SK-N-SH treated with all-trans-retinoic acid at 6 μM for 48 hours (cell line): ENCODE results near the gene ATP1B3.
"Not testable (repeated sequence)": the region's sequence is repeated elsewhere in the genome, so short reads cannot be mapped to it uniquely, and the experiment has no call there.

Experiments
- ISL1 ChIP-seq: fragments of 250-450 bp; sonication (Bioruptor Pico); IDR thresholded peaks from 2 replicates; pipeline ENCODE4 v2.1.2; 2022; ENCODE audit warnings: mild to moderate bottlenecking, moderate library complexity
- ZFP30 ChIP-seq: fragments of 450-650 bp; formaldehyde crosslinking; IDR thresholded peaks from 2 replicates; pipeline ENCODE4 v1.5.0; 2022; ENCODE audit warnings: mild to moderate bottlenecking, moderate library complexity

GRCh38 chr3:141925677-141926076 lies 49.2 kb downstream of the ATP1B3 start:
- TF ChIP-seq ISL1, ZFP30 (CRISPR knock-in tag): not testable (repeated sequence)
